HG03432 (cell line): ENCODE measurements around the gene BRIP1.
A peak's percentile ranks its signal among the peaks of the same experiment; 100 is the strongest.
"Not testable (repeated sequence)": the region's sequence is repeated elsewhere in the genome, so short reads cannot be mapped to it uniquely, and the experiment has no call there.

ENCODE experiments used
- ATAC-seq: cut with Tn5 transposase; IDR thresholded peaks from one replicate; pipeline ENCODE4 v1.9.1; 2021; ENCODE audit warnings: mild to moderate bottlenecking, moderate library complexity; ENCODE audit not compliant: unreplicated experiment

The BRIP1 gene

GRCh38 chr17:61867033-61867432 is 3.7 kb upstream of the BRIP1 start:
- no peak for ATAC-seq

- peak; percentile 26 for ATAC-seq
These were observed 436 bp upstream of the BRIP1 start for GRCh38 chr17:61863801-61864126.

- no peak for ATAC-seq
These were observed 1.2 kb downstream of the BRIP1 start for GRCh38 chr17:61862105-61862574.

GRCh38 chr17:61860397-61860796 is 2.9 kb downstream of the BRIP1 start:
- not testable (repeated sequence) for ATAC-seq

GRCh38 chr17:61856035-61856434 is 7.3 kb downstream of the BRIP1 start:
- ATAC-seq = no peak

GRCh38 chr17:61852857-61853256 is 10.5 kb downstream of the BRIP1 start:
- no peak for ATAC-seq

GRCh38 chr17:61849674-61850073 is 13.7 kb downstream of the BRIP1 start:
- ATAC-seq = no peak

- no peak for ATAC-seq
These were observed 14.4 kb downstream of the BRIP1 start for GRCh38 chr17:61848896-61849295.

GRCh38 chr17:61848247-61848646 is 15.1 kb downstream of the BRIP1 start:
- ATAC-seq = no peak

GRCh38 chr17:61847659-61848058 is 15.7 kb downstream of the BRIP1 start:
- no peak for ATAC-seq

- ATAC-seq = no peak
These were observed 16.5 kb downstream of the BRIP1 start for GRCh38 chr17:61846761-61847375.

- no peak for ATAC-seq
These were observed 17.2 kb downstream of the BRIP1 start for GRCh38 chr17:61846088-61846487.

- ATAC-seq = no peak
These were observed 19.9 kb downstream of the BRIP1 start for GRCh38 chr17:61843435-61843834.

GRCh38 chr17:61842899-61843298 is 20.4 kb downstream of the BRIP1 start:
- ATAC-seq = no peak

- ATAC-seq = no peak
These were observed 24.0 kb downstream of the BRIP1 start for GRCh38 chr17:61839300-61839786.

- ATAC-seq = no peak
These were observed 25.9 kb downstream of the BRIP1 start for GRCh38 chr17:61837175-61838051.

GRCh38 chr17:61836266-61837174 is 26.8 kb downstream of the BRIP1 start:
- no peak for ATAC-seq

GRCh38 chr17:61835606-61836005 is 27.7 kb downstream of the BRIP1 start:
- ATAC-seq = no peak

GRCh38 chr17:61834610-61835009 is 28.7 kb downstream of the BRIP1 start:
- no peak for ATAC-seq

- ATAC-seq = no peak
These were observed 29.7 kb downstream of the BRIP1 start for GRCh38 chr17:61833536-61834193.

GRCh38 chr17:61832463-61832862 is 30.9 kb downstream of the BRIP1 start:
- ATAC-seq = no peak
